HepG2 (cell line): ENCODE data around the gene CIAO2B. TPM values are rescaled to one million over a fixed set of nuclear protein-coding genes. Genes with fewer than 3 reads are reported as not detected.

ENCODE experiments used
- AHDC1 ChIP-seq: sonication (generic); formaldehyde crosslinking; IDR thresholded peaks from 2 replicates; pipeline ENCODE4 v1.5.1; 2020; ENCODE audit warnings: mild to moderate bottlenecking, missing genetic modification reagents, borderline replicate concordance
- CBX2 ChIP-seq, 2 experiments: fragments of 200-600 bp in 1 of 2; sonication (generic); formaldehyde crosslinking in 1 of 2; IDR thresholded peaks; 2 replicates each; pipeline versions ENCODE4 v1.7.0 to v1.8.1; 2018 to 2022; ENCODE audit warnings: low read depth in 2 of 2, low read length in 1 of 2, mild to moderate bottlenecking in 1 of 2, missing genetic modification reagents in 1 of 2
- GATA4 ChIP-seq: sonication (generic); IDR thresholded peaks from 2 replicates; pipeline ENCODE4 v1.6.1; 2016; ENCODE audit warnings: antibody characterized with exemption, low read depth, borderline replicate concordance
- IKZF1 ChIP-seq: fragments of 450-650 bp; IDR thresholded peaks from 2 replicates; pipeline ENCODE4 v1.7.1; 2016
- KDM1A ChIP-seq: IDR thresholded peaks from 2 replicates; pipeline ENCODE4 v1.6.1; 2016; ENCODE audit warnings: missing compliant biosample characterization
- KDM5A ChIP-seq: fragments of 200-600 bp; sonication (generic); IDR thresholded peaks from 2 replicates; pipeline ENCODE4 v1.7.0; 2018; ENCODE audit warnings: antibody characterized with exemption, mild to moderate bottlenecking, low read length, borderline replicate concordance
- NR2C2 ChIP-seq: sonication (generic); formaldehyde crosslinking; IDR thresholded peaks from 2 replicates; pipeline ENCODE4 v1.4.0; 2020; ENCODE audit warnings: missing genetic modification reagents, mild to moderate bottlenecking, moderate library complexity, borderline replicate concordance
- SNAPC4 ChIP-seq: sonication (generic); formaldehyde crosslinking; IDR thresholded peaks from 2 replicates; pipeline ENCODE4 v1.4.0; 2020; ENCODE audit warnings: mild to moderate bottlenecking, missing genetic modification reagents
- SRSF9 ChIP-seq: fragments of 200-400 bp; formaldehyde crosslinking; IDR thresholded peaks from 2 replicates; pipeline ENCODE4 v1.6.1; 2018; ENCODE audit warnings: borderline replicate concordance, mild to moderate bottlenecking, low read depth, low read length; ENCODE audit not compliant: insufficient read depth, poor library complexity, severe bottlenecking
- TP53 ChIP-seq: sonication (generic); formaldehyde crosslinking; conservative IDR thresholded peaks from 2 replicates; pipeline ENCODE4 v1.4.0; 2020; ENCODE audit warnings: missing genetic modification reagents
- ZNF124 ChIP-seq: sonication (generic); formaldehyde crosslinking; IDR thresholded peaks from 2 replicates; pipeline ENCODE4 v1.4.0; 2020; ENCODE audit warnings: missing genetic modification reagents
- ZNF235 ChIP-seq: sonication (generic); formaldehyde crosslinking; IDR thresholded peaks from 2 replicates; pipeline ENCODE4 v1.8.1; 2023; ENCODE audit warnings: mild to moderate bottlenecking, missing genetic modification reagents, borderline replicate concordance
- ZNF451 ChIP-seq: sonication (generic); formaldehyde crosslinking; IDR thresholded peaks from 2 replicates; pipeline ENCODE4 v1.5.0; 2020; ENCODE audit warnings: mild to moderate bottlenecking, missing genetic modification reagents
- ZNF501 ChIP-seq: sonication (generic); formaldehyde crosslinking; IDR thresholded peaks from 2 replicates; pipeline ENCODE4 v1.5.1; 2020; ENCODE audit warnings: mild to moderate bottlenecking, moderate library complexity, missing genetic modification reagents
- ZNF510 ChIP-seq: sonication (generic); formaldehyde crosslinking; IDR thresholded peaks from 2 replicates; pipeline ENCODE4 v1.4.0; 2020; ENCODE audit warnings: low read depth, mild to moderate bottlenecking, missing genetic modification reagents
- ZNF580 ChIP-seq: IDR thresholded peaks from 2 replicates; pipeline ENCODE4 v1.6.1; 2016; ENCODE audit warnings: low read depth, borderline replicate concordance
- ZNF724P ChIP-seq: sonication (generic); formaldehyde crosslinking; IDR thresholded peaks from 2 replicates; pipeline ENCODE4 v1.8.0; 2022; ENCODE audit warnings: missing genetic modification reagents, borderline replicate concordance
- ZNF746 ChIP-seq: sonication (generic); formaldehyde crosslinking; IDR thresholded peaks from 2 replicates; pipeline ENCODE4 v1.8.0; 2022; ENCODE audit warnings: mild to moderate bottlenecking, missing genetic modification reagents
- ZSCAN31 ChIP-seq: sonication (generic); formaldehyde crosslinking; IDR thresholded peaks from 2 replicates; pipeline ENCODE4 v1.5.0; 2020; ENCODE audit warnings: low read depth, mild to moderate bottlenecking, missing genetic modification reagents
- polyA plus RNA-seq, 8 experiments: library from polyadenylated mRNA; depleted of rRNA in 3 of 8; stranded (reverse) in 7 of 8; unstranded in 1 of 8; fragments of >200 nt; fragmentation: Illumina TruSeq in 4 of 8; extraction: Trizol in 4 of 8; gene quantifications; 2 replicates each; pipeline versions ENCODE4 v1.2.1 to v1.2.3, GENCODE V29; 2011 to 2016; ENCODE audit warnings: low read depth in 4 of 8, missing spikeins in 1 of 8, mixed read lengths in 1 of 8; ENCODE audit not compliant: insufficient read depth in 1 of 8
- total RNA-seq, 5 experiments: library from RNA; depleted of rRNA; stranded (reverse); fragments of >200 nt; fragmentation: Illumina TruSeq; extraction: Trizol; gene quantifications; 2 replicates each; pipeline ENCODE4 v1.2.3, GENCODE V29; 2016; ENCODE audit warnings: low read depth in 1 of 5

Gene CIAO2B
- total and polyA plus RNA-seq, 2 of the 13 experiments (the other 11 are each of a cell fraction or from before 2014, with no cell fraction given) = 157 to 293 TPM

- TF ChIP-seq SNAPC4 (CRISPR knock-in tag) (no peak), KDM5A (no peak), NR2C2 (CRISPR knock-in tag) (no peak), ZNF580 (CRISPR knock-in tag) (peak; percentile 49; the same call in 1 of the 2 replicates), AHDC1 (CRISPR knock-in tag) (peak; percentile 41; the same call in 1 of the 2 replicates), ZNF724P (CRISPR knock-in tag) (no peak), ZSCAN31 (CRISPR knock-in tag) (no peak), ZNF746 (CRISPR knock-in tag) (no peak), GATA4 (no peak), ZNF124 (no peak; the same call in 1 of the 2 replicates), ZNF501 (CRISPR knock-in tag) (0 out of 2 replicates have a peak, but pooled peaks have one; percentile 59), SRSF9 (no peak), ZNF235 (CRISPR knock-in tag) (no peak), KDM1A (no peak), TP53 (no peak), ZNF510 (CRISPR knock-in tag) (no peak), IKZF1 (no peak), CBX2 (IDR thresholded peaks at IDR 0.05; ENCODE audit: low read depth, low read length) (no peak), CBX2 (CRISPR knock-in tag; IDR thresholded peaks at IDR 0.05; ENCODE audit: low read depth) (no peak), ZNF451 (CRISPR knock-in tag) (no peak)
Observed at GRCh38 chr16:66954097-66954659, 20.0 kb upstream of the CIAO2B start (continued).
